Nephron progenitor cell (in vitro differentiated cells): ENCODE results near the gene GSTM2.

Experiments
- DNase-seq: peaks from one replicate; pipeline ENCODE4 v3.0.0; 2021
- H3K27ac Mint-ChIP-seq: 2 replicates; pipeline ENCODE4 v1.8.0; 2021; ENCODE audit warnings: mild to moderate bottlenecking, moderate library complexity, mixed read lengths
- H3K27me3 Mint-ChIP-seq: 2 replicates; pipeline ENCODE4 v1.8.0; 2021; ENCODE audit warnings: mild to moderate bottlenecking, low read depth, mixed read lengths; ENCODE audit not compliant: poor library complexity
- H3K36me3 Mint-ChIP-seq: 2 replicates; pipeline ENCODE4 v1.8.0; 2021; ENCODE audit warnings: low read depth, mixed read lengths
- H3K4me1 Mint-ChIP-seq: 2 replicates; pipeline ENCODE4 v1.8.0; 2021; ENCODE audit warnings: mixed read lengths
- H3K4me3 Mint-ChIP-seq: 2 replicates; pipeline ENCODE4 v1.8.0; 2021; ENCODE audit warnings: mild to moderate bottlenecking, moderate library complexity, mixed read lengths
- H3K9me3 Mint-ChIP-seq: 2 replicates; pipeline ENCODE4 v1.8.0; 2021; ENCODE audit warnings: mild to moderate bottlenecking, moderate library complexity, mixed read lengths
- CTCF ChIP-seq: fragments of 200-600 bp; sonication (generic); IDR thresholded peaks from 2 replicates; pipeline ENCODE4 v1.5.0; 2021; ENCODE audit warnings: antibody characterized with exemption

The GSTM2 gene

GRCh38 chr1:109621379-109622136 lies 46.3 kb upstream of the GSTM2 start:
- TF ChIP-seq CTCF = no peak
- no peak for DNase-seq
- Mint-ChIP-seq H3K9me3 (no peaks in the 10 kb centered on the region), H3K27me3 (peaks cover 2% of the 10 kb centered on the region), H3K4me3 (peak overlapping the region; percentile 95), H3K4me1 (peaks cover 80% of the 10 kb centered on the region), H3K36me3 (peaks cover 5% of the 10 kb centered on the region), H3K27ac (no peak overlapping the region)

- peaks cover 5% of the 10 kb centered on the region for H3K36me3 Mint-ChIP-seq
- peaks cover 2% of the 10 kb centered on the region for H3K27me3 Mint-ChIP-seq
- H3K27ac Mint-ChIP-seq = peak overlapping the region; percentile 59
- no peaks in the 10 kb centered on the region for H3K9me3 Mint-ChIP-seq
- TF ChIP-seq CTCF = no peak
- peaks cover 72% of the 10 kb centered on the region for H3K4me1 Mint-ChIP-seq
- DNase-seq = no peak
- H3K4me3 Mint-ChIP-seq = peak overlapping the region; percentile 95
These were observed 45.5 kb upstream of the GSTM2 start for GRCh38 chr1:109622137-109622892.

GRCh38 chr1:109622895-109623294 lies 45.0 kb upstream of the GSTM2 start:
- Mint-ChIP-seq H3K27me3 (peaks cover 2% of the 10 kb centered on the region), H3K4me1 (peaks cover 73% of the 10 kb centered on the region), H3K9me3 (no peaks in the 10 kb centered on the region), H3K36me3 (peaks cover 11% of the 10 kb centered on the region), H3K4me3 (peak overlapping the region; percentile 64), H3K27ac (peak overlapping the region; percentile 59)
- no peak for TF ChIP-seq CTCF
- DNase-seq = no peak

- DNase-seq = no peak
- Mint-ChIP-seq H3K4me3 (peak overlapping the region; percentile 11), H3K27ac (no peak overlapping the region), H3K27me3 (peaks cover 2% of the 10 kb centered on the region), H3K4me1 (peaks cover 74% of the 10 kb centered on the region), H3K9me3 (no peaks in the 10 kb centered on the region), H3K36me3 (peaks cover 17% of the 10 kb centered on the region)
- no peak for TF ChIP-seq CTCF
These were observed 44.2 kb upstream of the GSTM2 start for GRCh38 chr1:109623601-109624161.

GRCh38 chr1:109624201-109625010 lies 43.5 kb upstream of the GSTM2 start:
- Mint-ChIP-seq H3K4me3 (no peak overlapping the region), H3K9me3 (no peaks in the 10 kb centered on the region), H3K27ac (no peak overlapping the region), H3K27me3 (peaks cover 2% of the 10 kb centered on the region), H3K4me1 (peaks cover 66% of the 10 kb centered on the region), H3K36me3 (peaks cover 19% of the 10 kb centered on the region)
- TF ChIP-seq CTCF = no peak
- no peak for DNase-seq
